ENCODE results near the gene SYT14.

DNA sequence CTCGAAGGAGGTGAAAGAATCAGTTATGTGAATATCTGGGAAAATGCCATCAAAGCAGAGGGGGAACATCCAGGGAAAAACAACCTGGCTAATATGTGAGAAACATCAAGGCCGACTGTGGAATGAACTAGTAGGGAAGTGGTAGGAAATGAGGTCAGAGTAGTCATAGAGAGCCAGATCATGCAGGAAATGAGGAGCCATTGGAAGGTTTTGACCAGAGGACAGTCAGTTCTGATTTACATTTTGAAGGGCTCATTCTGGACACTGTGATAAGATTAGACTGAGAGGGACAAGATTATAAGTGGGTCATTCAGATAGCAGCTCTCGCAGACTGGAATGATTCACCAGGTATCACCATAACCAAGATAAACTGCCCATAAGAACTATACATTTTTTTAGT is 63.7 kb downstream of the SYT14 start:
- TF ChIP-seq CEBPB (IDR thresholded peaks at IDR 0.05; ENCODE audit: low read depth) (no peak), POLR2AphosphoS5 (IDR thresholded peaks at IDR 0.05; ENCODE audit: low read depth, low read length) (no peak), REST (IDR thresholded peaks at IDR 0.05; ENCODE audit: low read depth) (no peak), CTCF (IDR thresholded peaks at IDR 0.05 in 2 of 3, conservative IDR thresholded peaks at IDR 0.05 in 1 of 3; ENCODE audit: borderline replicate concordance in 1 of 3, insufficient read depth in 1 of 3, low read depth in 2 of 3, low read length in 2 of 3) (no peak), EZH2phosphoT487 (IDR thresholded peaks at IDR 0.05; ENCODE audit: borderline replicate concordance) (no peak), ZFX (IDR thresholded peaks at IDR 0.05) (no peak), YY1 (IDR thresholded peaks at IDR 0.05; ENCODE audit: extremely low read depth, insufficient replicate concordance, low read depth, low read length) (no peak), POLR2A (IDR thresholded peaks at IDR 0.05; ENCODE audit: borderline replicate concordance, extremely low read depth, insufficient read depth, insufficient read length) (no peak)

All from HCT116 (cell line).